Measurements from ENCODE around the gene CISH. TPM values are rescaled to one million over a fixed set of nuclear protein-coding genes. Genes with fewer than 3 reads are reported as not detected.

CISH gene
- polyA plus RNA-seq, 3 donors from 2014 or later: 4.5 to 23.2 (median 7.3) TPM

- Mint-ChIP-seq H3K9me3 (no peaks in the 10 kb centered on the region), H3K4me1 (peaks cover 39 to 57% of the 10 kb centered on the region in 2 donors), H3K36me3 (peaks cover 0 to 3% (median 0%) of the 10 kb centered on the region in 3 donors), H3K27me3 (ENCODE audit: low read depth in 3 of 3) (peaks cover 0 to 5% (median 5%) of the 10 kb centered on the region in 3 donors), H3K4me3 (peak overlapping the region in 1 of 5 donors; percentile 55), H3K27ac (peak overlapping the region in 4 of 6 donors; percentile 34 to 75 (median 68))
- DNase-seq: no peak
Observed at GRCh38 chr3:50592568-50592967, 19.0 kb downstream of the CISH start.

GRCh38 chr3:50591196-50591741 is 20.3 kb downstream of the CISH start:
- Mint-ChIP-seq H3K4me3 (peak overlapping the region; percentile 59 to 73 (median 66)), H3K27ac (peak overlapping the region; percentile 81 to 92 (median 87)), H3K4me1 (peaks cover 44 to 62% of the 10 kb centered on the region in 2 donors), H3K36me3 (peaks cover 0 to 3% (median 0%) of the 10 kb centered on the region in 3 donors), H3K27me3 (ENCODE audit: low read depth in 3 of 3) (peaks cover 0 to 5% (median 5%) of the 10 kb centered on the region in 3 donors), H3K9me3 (no peaks in the 10 kb centered on the region)
- no peak for DNase-seq

- H3K4me1 Mint-ChIP-seq: peaks cover 44 to 63% of the 10 kb centered on the region in 2 donors
- no peaks in the 10 kb centered on the region for H3K9me3 Mint-ChIP-seq
- peak overlapping the region; percentile 61 to 85 (median 77) for H3K4me3 Mint-ChIP-seq
- peaks cover 6 to 11% (median 7%) of the 10 kb centered on the region in 3 donors for H3K36me3 Mint-ChIP-seq
- peaks cover 0 to 5% (median 5%) of the 10 kb centered on the region in 3 donors for H3K27me3 Mint-ChIP-seq (ENCODE audit: low read depth in 3 of 3)
- H3K27ac Mint-ChIP-seq: peak overlapping the region; percentile 90 to 98 (median 96)
- DNase-seq: no peak
Observed at GRCh38 chr3:50588759-50589433, 22.7 kb downstream of the CISH start.

GRCh38 chr3:50587806-50588758 is 23.5 kb downstream of the CISH start:
- H3K27me3 Mint-ChIP-seq (ENCODE audit: low read depth in 3 of 3): peaks cover 0 to 5% (median 5%) of the 10 kb centered on the region in 3 donors
- H3K4me1 Mint-ChIP-seq: peaks cover 44 to 61% of the 10 kb centered on the region in 2 donors
- peaks cover 7 to 13% (median 11%) of the 10 kb centered on the region in 3 donors for H3K36me3 Mint-ChIP-seq
- peak overlapping the region; percentile 90 to 98 (median 96) for H3K27ac Mint-ChIP-seq
- H3K4me3 Mint-ChIP-seq: peak overlapping the region; percentile 61 to 85 (median 77)
- H3K9me3 Mint-ChIP-seq: no peaks in the 10 kb centered on the region
- DNase-seq: peak; percentile 79 to 83 (median 83)

- Mint-ChIP-seq H3K27ac (peak overlapping the region; percentile 35 to 98 (median 96)), H3K4me1 (peaks cover 40 to 54% of the 10 kb centered on the region in 2 donors), H3K9me3 (no peaks in the 10 kb centered on the region), H3K4me3 (peak overlapping the region in 2 of 5 donors; percentile 58 to 71), H3K36me3 (peaks cover 7 to 13% (median 11%) of the 10 kb centered on the region in 3 donors), H3K27me3 (ENCODE audit: low read depth in 3 of 3) (peaks cover 0 to 5% (median 5%) of the 10 kb centered on the region in 3 donors)
- DNase-seq: no peak
Observed at GRCh38 chr3:50587373-50587772, 24.2 kb downstream of the CISH start.

- Mint-ChIP-seq H3K36me3 (peaks cover 7 to 14% (median 13%) of the 10 kb centered on the region in 3 donors), H3K9me3 (no peaks in the 10 kb centered on the region), H3K4me1 (peaks cover 37 to 49% of the 10 kb centered on the region in 2 donors), H3K4me3 (no peak overlapping the region), H3K27me3 (ENCODE audit: low read depth in 3 of 3) (peaks cover 0 to 5% (median 5%) of the 10 kb centered on the region in 3 donors), H3K27ac (no peak overlapping the region)
- no peak for DNase-seq
Observed at GRCh38 chr3:50586763-50587070, 24.9 kb downstream of the CISH start.

GRCh38 chr3:50585919-50586762 is 25.4 kb downstream of the CISH start:
- peaks cover 7 to 20% (median 13%) of the 10 kb centered on the region in 3 donors for H3K36me3 Mint-ChIP-seq
- peaks cover 31 to 46% of the 10 kb centered on the region in 2 donors for H3K4me1 Mint-ChIP-seq
- H3K4me3 Mint-ChIP-seq: no peak overlapping the region
- DNase-seq: no peak
- H3K27ac Mint-ChIP-seq: no peak overlapping the region
- H3K27me3 Mint-ChIP-seq (ENCODE audit: low read depth in 3 of 3): peaks cover 0 to 5% (median 5%) of the 10 kb centered on the region in 3 donors
- no peaks in the 10 kb centered on the region for H3K9me3 Mint-ChIP-seq

- Mint-ChIP-seq H3K4me1 (peaks cover 22 to 36% of the 10 kb centered on the region in 2 donors), H3K36me3 (peaks cover 7 to 20% (median 13%) of the 10 kb centered on the region in 3 donors), H3K27me3 (ENCODE audit: low read depth in 3 of 3) (peaks cover 0 to 5% (median 5%) of the 10 kb centered on the region in 3 donors), H3K27ac (peak overlapping the region in 3 of 6 donors; percentile 2 to 61 (median 15)), H3K4me3 (no peak overlapping the region), H3K9me3 (no peaks in the 10 kb centered on the region)
- no peak for DNase-seq
Observed at GRCh38 chr3:50584391-50584790, 27.2 kb downstream of the CISH start.

- H3K36me3 Mint-ChIP-seq: peaks cover 7 to 23% (median 15%) of the 10 kb centered on the region in 3 donors
- peaks cover 0 to 5% (median 5%) of the 10 kb centered on the region in 3 donors for H3K27me3 Mint-ChIP-seq (ENCODE audit: low read depth in 3 of 3)
- H3K9me3 Mint-ChIP-seq: no peaks in the 10 kb centered on the region
- peak overlapping the region in 3 of 6 donors; percentile 17 to 68 (median 61) for H3K27ac Mint-ChIP-seq
- peaks cover 19 to 31% of the 10 kb centered on the region in 2 donors for H3K4me1 Mint-ChIP-seq
- no peak for DNase-seq
- no peak overlapping the region for H3K4me3 Mint-ChIP-seq
Observed at GRCh38 chr3:50583897-50584296, 27.7 kb downstream of the CISH start.

- H3K4me3 Mint-ChIP-seq: no peak overlapping the region
- H3K27ac Mint-ChIP-seq: peak overlapping the region in 1 of 6 donors; percentile 35
- H3K4me1 Mint-ChIP-seq: peaks cover under 1 to 20% of the 10 kb centered on the region in 2 donors
Observed at GRCh38 chr3:50582083-50582482, 29.5 kb downstream of the CISH start.

GRCh38 chr3:50581459-50581842 is 30.1 kb downstream of the CISH start:
- H3K4me1 Mint-ChIP-seq: peaks cover 1 to 23% of the 10 kb centered on the region in 2 donors
- H3K36me3 Mint-ChIP-seq: peaks cover 7 to 25% (median 16%) of the 10 kb centered on the region in 3 donors
- peak overlapping the region in 1 of 6 donors; percentile 25 for H3K27ac Mint-ChIP-seq
- H3K9me3 Mint-ChIP-seq: no peaks in the 10 kb centered on the region
- no peaks in the 10 kb centered on the region for H3K27me3 Mint-ChIP-seq (ENCODE audit: low read depth in 3 of 3)
- DNase-seq: no peak
- no peak overlapping the region for H3K4me3 Mint-ChIP-seq

More at GRCh38 chr3:50582083-50582482, 29.5 kb downstream of the CISH start:
- DNase-seq: no peak
- H3K36me3 Mint-ChIP-seq: peaks cover 7 to 25% (median 16%) of the 10 kb centered on the region in 3 donors
- no peaks in the 10 kb centered on the region for H3K9me3 Mint-ChIP-seq
- no peaks in the 10 kb centered on the region for H3K27me3 Mint-ChIP-seq (ENCODE audit: low read depth in 3 of 3)

GRCh38 chr3:50580683-50581458 is 30.7 kb downstream of the CISH start:
- H3K9me3 Mint-ChIP-seq: no peaks in the 10 kb centered on the region
- peaks cover 7 to 29% of the 10 kb centered on the region in 2 donors for H3K4me1 Mint-ChIP-seq
- H3K27me3 Mint-ChIP-seq (ENCODE audit: low read depth in 3 of 3): no peaks in the 10 kb centered on the region
- DNase-seq: no peak
- peak overlapping the region in 1 of 6 donors; percentile 25 for H3K27ac Mint-ChIP-seq
- H3K4me3 Mint-ChIP-seq: no peak overlapping the region
- peaks cover 7 to 25% (median 20%) of the 10 kb centered on the region in 3 donors for H3K36me3 Mint-ChIP-seq
